OCI-LY7 (cell line): ENCODE measurements around the gene SPATA3.

Source experiments
- EZH2phosphoT487 ChIP-seq: fragments of 200-600 bp; sonication (generic); IDR thresholded peaks from 2 replicates; pipeline ENCODE4 v1.6.1; 2018; ENCODE audit warnings: low read depth, borderline replicate concordance, mild to moderate bottlenecking, mixed run types, antibody characterized with exemption, low read length, moderate library complexity, mixed read lengths
- TF ChIP-seq, protein P1 (sequence below): fragments of 200-600 bp; sonication (generic); conservative IDR thresholded peaks from 2 replicates; pipeline ENCODE4 v1.5.1; 2014; ENCODE audit warnings: mild to moderate bottlenecking, antibody characterized with exemption, low read length, moderate library complexity, mixed read lengths

DNA sequence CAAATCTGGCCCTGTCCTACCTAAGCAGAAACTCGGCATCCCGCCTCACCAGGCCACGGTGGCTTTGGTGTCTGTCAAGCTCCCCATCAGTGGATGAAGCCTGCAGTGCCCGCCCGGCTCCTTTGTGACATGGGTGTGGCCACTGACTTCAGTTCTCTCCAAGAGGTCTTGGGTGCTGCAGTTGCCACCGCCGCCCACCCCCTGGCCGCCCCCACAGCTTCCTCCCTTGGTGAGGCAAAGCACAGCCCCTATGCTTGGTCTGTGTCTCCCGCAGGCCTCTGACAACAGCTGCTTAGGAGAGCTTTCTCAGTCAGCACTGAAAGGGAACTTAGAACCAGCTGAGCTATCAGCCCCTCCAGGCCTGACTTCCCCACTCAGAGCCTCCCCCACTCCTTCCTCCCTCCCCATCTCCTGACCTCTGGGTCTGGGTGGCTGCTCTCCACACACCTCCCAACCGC, 48.0 kb upstream of the SPATA3 start:
- TF ChIP-seq, protein P1, sequence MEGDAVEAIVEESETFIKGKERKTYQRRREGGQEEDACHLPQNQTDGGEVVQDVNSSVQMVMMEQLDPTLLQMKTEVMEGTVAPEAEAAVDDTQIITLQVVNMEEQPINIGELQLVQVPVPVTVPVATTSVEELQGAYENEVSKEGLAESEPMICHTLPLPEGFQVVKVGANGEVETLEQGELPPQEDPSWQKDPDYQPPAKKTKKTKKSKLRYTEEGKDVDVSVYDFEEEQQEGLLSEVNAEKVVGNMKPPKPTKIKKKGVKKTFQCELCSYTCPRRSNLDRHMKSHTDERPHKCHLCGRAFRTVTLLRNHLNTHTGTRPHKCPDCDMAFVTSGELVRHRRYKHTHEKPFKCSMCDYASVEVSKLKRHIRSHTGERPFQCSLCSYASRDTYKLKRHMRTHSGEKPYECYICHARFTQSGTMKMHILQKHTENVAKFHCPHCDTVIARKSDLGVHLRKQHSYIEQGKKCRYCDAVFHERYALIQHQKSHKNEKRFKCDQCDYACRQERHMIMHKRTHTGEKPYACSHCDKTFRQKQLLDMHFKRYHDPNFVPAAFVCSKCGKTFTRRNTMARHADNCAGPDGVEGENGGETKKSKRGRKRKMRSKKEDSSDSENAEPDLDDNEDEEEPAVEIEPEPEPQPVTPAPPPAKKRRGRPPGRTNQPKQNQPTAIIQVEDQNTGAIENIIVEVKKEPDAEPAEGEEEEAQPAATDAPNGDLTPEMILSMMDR = no peak
- TF ChIP-seq EZH2phosphoT487 = no peak
